GM12865 (cell line): ENCODE results near the gene ZBTB8A.
A peak's percentile ranks its signal among the peaks of the same experiment; 100 is the strongest.
"Not testable (repeated sequence)": the region's sequence is repeated elsewhere in the genome, so short reads cannot be mapped to it uniquely, and the experiment has no call there.

Experiments
- DNase-seq: peaks from one replicate; pipeline ENCODE4 v3.0.0; 2010; ENCODE audit warnings: low read depth
- H3K4me3 ChIP-seq: 2 replicates; pipeline ENCODE4 v1.5.1; 2011; ENCODE audit warnings: mild to moderate bottlenecking, low read depth, low read length, control low read depth
- TF ChIP-seq, protein P1 (sequence below): IDR thresholded peaks from 2 replicates; pipeline ENCODE4 v1.5.1; 2011; ENCODE audit warnings: low read length, control low read depth, low read depth, inconsistent platforms; ENCODE audit not compliant: insufficient read depth; ENCODE audit errors: missing control alignments

The ZBTB8A gene

DNA sequence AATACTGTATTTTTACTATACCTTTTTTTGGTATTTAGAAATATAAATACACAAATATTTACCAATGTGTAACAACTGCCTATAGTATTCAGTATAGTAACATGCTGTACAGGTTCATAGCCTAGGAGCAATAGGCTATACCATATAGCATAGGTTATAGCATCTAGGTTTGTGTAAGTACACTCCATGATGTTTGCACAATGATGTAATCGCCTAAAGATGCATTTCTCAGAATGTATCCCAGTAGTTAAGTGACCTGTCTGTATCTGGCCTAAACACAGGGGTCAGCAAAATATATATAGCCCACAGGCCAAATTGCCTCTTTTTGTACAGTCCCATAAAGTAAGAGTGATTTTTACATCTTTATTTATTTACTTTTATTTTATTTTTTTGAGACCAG is 86.9 kb downstream of the ZBTB8A start:
- no peak for DNase-seq
- no peak overlapping the region for H3K4me3 ChIP-seq
- TF ChIP-seq, protein P1, sequence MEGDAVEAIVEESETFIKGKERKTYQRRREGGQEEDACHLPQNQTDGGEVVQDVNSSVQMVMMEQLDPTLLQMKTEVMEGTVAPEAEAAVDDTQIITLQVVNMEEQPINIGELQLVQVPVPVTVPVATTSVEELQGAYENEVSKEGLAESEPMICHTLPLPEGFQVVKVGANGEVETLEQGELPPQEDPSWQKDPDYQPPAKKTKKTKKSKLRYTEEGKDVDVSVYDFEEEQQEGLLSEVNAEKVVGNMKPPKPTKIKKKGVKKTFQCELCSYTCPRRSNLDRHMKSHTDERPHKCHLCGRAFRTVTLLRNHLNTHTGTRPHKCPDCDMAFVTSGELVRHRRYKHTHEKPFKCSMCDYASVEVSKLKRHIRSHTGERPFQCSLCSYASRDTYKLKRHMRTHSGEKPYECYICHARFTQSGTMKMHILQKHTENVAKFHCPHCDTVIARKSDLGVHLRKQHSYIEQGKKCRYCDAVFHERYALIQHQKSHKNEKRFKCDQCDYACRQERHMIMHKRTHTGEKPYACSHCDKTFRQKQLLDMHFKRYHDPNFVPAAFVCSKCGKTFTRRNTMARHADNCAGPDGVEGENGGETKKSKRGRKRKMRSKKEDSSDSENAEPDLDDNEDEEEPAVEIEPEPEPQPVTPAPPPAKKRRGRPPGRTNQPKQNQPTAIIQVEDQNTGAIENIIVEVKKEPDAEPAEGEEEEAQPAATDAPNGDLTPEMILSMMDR = no peak

DNA sequence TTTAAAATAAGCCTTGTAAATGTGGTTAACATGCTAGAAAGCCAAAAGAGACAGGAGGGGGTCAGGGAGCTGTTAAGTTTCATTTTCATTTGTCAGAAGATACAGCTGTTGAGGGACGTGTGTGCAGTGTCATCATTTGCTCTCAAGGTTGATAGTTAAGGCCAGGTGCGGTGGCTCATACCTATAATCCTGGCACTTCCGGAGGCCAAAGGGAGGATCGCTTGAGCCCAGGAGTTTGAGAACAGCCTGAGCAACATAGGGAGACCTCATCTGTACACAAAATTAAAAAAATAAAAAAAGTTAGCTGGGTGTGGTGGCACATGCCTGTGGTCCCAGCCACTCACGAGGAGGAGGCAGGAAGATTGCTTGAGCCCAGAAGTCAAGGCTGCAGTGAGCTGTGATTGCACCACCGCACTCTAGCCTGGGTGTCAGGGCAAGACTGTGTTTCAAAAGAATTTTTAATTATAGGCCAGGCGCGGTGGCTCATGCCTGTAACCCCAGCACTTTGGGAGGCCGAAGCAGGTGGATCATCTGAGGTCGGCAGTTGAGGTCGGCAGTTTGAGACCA is 88.5 kb downstream of the ZBTB8A start:
- TF ChIP-seq, protein P1 = no peak

GRCh38 chr1:32630173-32630572 is 90.9 kb downstream of the ZBTB8A start:
- H3K4me3 ChIP-seq, DNase-seq: not testable (repeated sequence)

More for the DNA sequence above, 88.5 kb downstream of the ZBTB8A start:
- H3K4me3 ChIP-seq = peak overlapping the region; percentile 34
- peak; percentile 90 for DNase-seq

GRCh38 chr1:32632829-32633228 is 93.6 kb downstream of the ZBTB8A start:
- H3K4me3 ChIP-seq = no peak overlapping the region
- no peak for DNase-seq
- TF ChIP-seq, protein P1 = no peak

DNA sequence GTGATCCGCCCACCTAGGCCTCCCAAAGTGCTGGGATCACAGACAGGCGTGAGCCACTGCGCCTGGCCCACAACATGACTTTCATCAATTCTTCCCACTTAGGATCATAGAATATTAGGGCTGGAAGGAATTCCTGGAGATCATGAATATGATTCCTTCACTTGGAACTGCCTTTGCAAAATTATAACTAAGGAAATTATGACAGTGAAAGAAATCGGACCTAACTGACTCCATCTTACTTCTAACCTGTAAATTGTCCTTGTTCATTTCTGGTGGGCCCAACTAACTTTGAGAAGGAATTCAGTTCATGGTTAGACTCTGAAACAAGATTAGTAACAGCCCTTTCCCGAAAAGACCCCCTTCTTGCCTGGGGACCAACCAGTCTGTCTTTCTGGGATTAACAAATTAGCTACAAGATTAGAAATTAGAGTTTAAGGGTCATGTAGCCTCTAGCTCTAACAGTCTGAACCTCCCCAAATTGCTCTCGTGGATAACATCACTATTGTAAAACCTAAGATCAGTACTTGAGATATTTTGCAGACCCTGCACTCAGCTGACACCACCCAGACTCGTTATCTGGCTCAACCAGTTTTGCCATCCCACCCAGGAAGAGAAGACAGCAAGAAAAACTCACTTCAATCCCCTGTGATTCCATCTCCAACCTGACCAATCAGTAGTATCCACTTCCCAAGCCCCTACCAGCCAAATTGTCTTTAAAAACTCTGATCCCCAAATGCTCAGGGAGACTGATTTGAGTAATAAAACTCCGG is 96.5 kb downstream of the ZBTB8A start:
- DNase-seq = no peak
- TF ChIP-seq, protein P1 = no peak
- H3K4me3 ChIP-seq = no peak overlapping the region

GRCh38 chr1:32636914-32637645 is 97.9 kb downstream of the ZBTB8A start:
- TF ChIP-seq, protein P1 = no peak
- H3K4me3 ChIP-seq = no peak overlapping the region
- DNase-seq = no peak

DNA sequence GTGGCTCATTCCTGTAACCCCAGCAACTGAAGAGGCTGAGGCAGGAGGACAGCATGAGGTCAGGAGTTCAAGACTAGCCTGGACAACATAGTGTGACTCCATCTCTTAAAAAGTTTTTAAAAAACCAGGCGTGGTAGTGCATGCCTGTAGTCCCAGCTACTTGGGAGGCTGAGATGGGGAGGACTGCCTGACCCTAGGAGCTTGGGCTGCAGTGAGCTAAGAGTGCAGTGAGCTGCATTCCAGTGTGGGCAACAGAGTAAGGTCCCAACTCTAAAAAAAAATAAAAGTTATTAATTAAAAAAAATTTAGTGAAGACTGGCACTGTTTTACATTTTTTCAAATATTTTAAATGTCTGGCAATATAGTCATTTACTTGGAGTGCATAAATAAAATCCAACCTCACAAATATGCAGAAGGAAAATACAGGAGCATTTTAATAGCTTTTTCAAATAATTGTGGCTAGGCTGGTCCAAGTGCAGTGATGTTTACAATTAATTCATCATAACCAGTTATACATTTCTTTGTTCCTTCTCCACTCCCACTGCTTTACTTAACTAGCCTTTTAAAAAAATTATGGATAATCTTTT is 100.4 kb downstream of the ZBTB8A start:
- TF ChIP-seq, protein P1 = no peak
- no peak overlapping the region for H3K4me3 ChIP-seq
- no peak for DNase-seq

DNA sequence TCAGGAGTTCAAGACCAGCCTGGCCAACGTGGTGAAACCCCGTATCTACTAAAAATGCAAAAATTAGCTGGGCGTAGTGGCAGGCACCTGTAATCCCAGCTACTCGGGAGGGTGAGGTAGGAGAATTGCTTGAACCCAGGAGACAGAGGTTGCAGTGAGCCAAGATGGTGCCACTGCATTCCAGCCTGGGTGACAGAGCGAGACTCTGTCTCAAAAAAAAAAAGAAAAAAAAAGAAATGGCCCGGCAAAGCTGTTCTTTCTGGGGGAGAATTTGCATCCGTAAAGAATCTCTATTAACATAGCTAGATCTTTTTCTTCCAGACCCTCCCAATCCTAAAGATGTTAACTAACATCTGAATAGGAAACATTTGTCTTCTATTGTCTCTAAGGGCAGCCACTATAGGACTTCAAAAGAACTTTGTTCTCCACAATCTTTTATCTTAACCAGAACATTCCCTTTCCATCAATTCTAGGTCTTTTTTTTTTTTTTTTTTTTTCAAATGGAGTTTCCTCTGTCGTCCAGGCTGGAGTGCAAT is 103.1 kb downstream of the ZBTB8A start:
- DNase-seq, H3K4me3 ChIP-seq: not testable (repeated sequence)
